HG02938 (cell line): Measurements from ENCODE around the gene HACD4.
"Not testable (repeated sequence)": the region's sequence is repeated elsewhere in the genome, so short reads cannot be mapped to it uniquely, and the experiment has no call there.

Source experiments
- ATAC-seq: cut with Tn5 transposase; IDR thresholded peaks from one replicate; pipeline ENCODE4 v1.9.1; 2021; ENCODE audit warnings: mild to moderate bottlenecking, moderate library complexity; ENCODE audit not compliant: unreplicated experiment

Gene HACD4

GRCh38 chr9:20973246-20973947 lies 58.0 kb downstream of the HACD4 start:
- not testable (repeated sequence) for ATAC-seq

- ATAC-seq, result no peak
Observed at GRCh38 chr9:20972684-20973083, 58.8 kb downstream of the HACD4 start.

DNA sequence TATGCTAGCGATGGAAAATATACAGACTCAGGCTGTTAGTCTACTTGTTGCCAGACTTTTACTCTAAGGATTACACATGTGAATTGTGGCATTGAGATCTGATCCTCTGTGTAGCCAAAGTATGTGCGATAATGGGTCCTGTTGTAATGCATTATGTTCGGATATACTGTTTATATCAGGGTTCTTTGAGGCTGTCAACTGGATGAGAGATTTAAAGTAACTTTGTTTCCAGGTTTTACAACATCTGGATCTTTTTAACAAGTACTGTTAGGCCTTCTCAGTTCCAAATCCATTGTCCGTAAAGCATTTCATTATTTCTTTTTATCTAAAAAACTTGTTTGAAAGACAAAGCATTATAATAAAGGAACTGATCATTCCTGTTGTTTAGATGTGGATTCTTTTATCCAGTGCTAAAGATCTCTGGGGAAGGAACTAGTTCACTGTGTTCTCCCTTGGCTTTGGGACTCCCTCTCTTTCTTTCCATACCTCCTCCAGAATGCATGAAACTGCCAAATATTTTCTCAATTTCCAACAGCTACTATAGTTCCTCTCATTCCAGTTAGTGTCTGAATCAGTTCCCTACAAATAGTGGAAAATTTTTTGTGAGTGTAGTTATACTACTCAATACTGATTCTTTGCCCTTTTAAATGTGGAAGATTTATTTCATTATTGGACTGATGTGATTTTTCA lies 68.8 kb downstream of the HACD4 start:
- no peak for ATAC-seq

GRCh38 chr9:20950707-20951106 lies 80.7 kb downstream of the HACD4 start:
- no peak for ATAC-seq
